ENCODE data around the gene ZDHHC14.

DNA sequence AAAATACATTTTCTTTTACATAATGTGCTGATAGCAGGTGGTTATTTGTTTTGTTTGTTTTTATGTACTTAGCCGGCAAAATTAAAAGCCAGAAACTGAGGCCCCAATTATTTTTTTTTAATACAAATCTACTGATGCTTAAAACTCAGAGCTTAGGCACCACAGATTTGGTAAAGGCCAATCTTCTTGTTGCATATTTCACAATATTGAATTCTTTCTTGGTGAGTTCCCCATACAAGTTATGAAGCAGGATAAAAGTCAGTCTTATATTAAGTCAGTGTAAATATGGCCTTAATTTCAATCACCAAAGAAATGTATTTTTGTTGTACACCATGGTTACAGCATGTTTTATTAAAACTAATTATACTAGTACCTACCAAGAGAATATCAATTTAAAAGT, 16.3 kb upstream of the ZDHHC14 start:
- TF ChIP-seq POLR2A (IDR thresholded peaks at IDR 0.05; ENCODE audit: extremely low read depth, insufficient read length), result no peak
- TF ChIP-seq, protein P1, sequence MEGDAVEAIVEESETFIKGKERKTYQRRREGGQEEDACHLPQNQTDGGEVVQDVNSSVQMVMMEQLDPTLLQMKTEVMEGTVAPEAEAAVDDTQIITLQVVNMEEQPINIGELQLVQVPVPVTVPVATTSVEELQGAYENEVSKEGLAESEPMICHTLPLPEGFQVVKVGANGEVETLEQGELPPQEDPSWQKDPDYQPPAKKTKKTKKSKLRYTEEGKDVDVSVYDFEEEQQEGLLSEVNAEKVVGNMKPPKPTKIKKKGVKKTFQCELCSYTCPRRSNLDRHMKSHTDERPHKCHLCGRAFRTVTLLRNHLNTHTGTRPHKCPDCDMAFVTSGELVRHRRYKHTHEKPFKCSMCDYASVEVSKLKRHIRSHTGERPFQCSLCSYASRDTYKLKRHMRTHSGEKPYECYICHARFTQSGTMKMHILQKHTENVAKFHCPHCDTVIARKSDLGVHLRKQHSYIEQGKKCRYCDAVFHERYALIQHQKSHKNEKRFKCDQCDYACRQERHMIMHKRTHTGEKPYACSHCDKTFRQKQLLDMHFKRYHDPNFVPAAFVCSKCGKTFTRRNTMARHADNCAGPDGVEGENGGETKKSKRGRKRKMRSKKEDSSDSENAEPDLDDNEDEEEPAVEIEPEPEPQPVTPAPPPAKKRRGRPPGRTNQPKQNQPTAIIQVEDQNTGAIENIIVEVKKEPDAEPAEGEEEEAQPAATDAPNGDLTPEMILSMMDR (IDR thresholded peaks at IDR 0.05; ENCODE audit: low read depth, low read length), result no peak
- TF ChIP-seq, protein P2, sequence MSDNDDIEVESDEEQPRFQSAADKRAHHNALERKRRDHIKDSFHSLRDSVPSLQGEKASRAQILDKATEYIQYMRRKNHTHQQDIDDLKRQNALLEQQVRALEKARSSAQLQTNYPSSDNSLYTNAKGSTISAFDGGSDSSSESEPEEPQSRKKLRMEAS (IDR thresholded peaks at IDR 0.05; ENCODE audit: low read depth, low read length), result no peak

Data from NB4 (cell line).